GM19023 (cell line): Measurements from ENCODE around the gene PRKG1.

Experiments used
- ATAC-seq: cut with Tn5 transposase; IDR thresholded peaks from one replicate; pipeline ENCODE4 v1.9.1; 2021; ENCODE audit warnings: mild to moderate bottlenecking, moderate library complexity; ENCODE audit not compliant: unreplicated experiment

Gene PRKG1

DNA sequence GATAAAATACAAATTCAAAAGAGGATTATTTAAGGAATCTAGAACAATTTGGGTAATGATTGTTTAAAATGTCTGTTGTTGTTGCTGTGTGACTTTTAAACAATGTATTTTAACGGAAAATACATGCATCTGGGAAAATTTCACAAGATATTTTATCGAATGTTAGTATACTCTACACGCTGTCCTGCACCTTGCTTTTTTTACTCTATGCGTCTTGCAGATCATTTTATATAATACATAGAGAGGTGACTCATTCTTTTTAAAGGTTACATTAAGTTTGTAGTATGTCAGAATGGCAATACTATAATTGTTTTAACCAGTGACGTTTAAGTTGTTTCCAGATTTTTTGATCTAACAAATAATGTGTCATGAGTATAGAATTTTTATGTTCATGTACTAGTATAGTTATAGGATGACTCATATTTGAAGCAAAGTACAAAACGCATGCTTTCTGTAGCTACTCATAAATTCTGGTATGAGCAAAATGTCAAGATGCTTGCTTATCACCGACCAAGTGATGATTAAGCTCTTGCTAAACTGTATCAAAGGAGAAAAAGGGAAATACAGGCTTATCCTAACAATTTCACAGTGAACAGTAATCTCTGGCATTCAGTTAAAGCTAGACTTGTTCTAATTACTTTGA lies 1244.7 kb downstream of the PRKG1 start:
- ATAC-seq: no peak

DNA sequence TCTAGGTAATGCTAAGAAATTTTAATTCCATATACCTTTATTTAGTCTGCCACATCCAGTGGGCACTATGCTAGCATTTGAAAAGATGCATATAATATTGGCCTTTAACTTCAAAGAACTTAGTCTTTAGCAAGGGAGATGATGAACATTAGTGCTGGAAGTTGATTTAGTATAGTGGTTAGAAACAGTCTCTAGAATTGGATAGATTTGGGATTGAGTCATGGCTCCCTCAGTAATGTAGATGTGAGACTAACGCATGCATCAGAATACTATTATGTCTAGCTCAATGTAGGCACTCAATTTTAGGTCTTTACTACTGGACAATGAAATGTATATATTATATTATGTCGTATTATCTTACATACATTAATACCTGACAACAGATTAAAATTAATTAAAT lies 1245.6 kb downstream of the PRKG1 start:
- ATAC-seq: no peak

- ATAC-seq: no peak
Observed at GRCh38 chr10:52322323-52322722, 1248.0 kb downstream of the PRKG1 start.

DNA sequence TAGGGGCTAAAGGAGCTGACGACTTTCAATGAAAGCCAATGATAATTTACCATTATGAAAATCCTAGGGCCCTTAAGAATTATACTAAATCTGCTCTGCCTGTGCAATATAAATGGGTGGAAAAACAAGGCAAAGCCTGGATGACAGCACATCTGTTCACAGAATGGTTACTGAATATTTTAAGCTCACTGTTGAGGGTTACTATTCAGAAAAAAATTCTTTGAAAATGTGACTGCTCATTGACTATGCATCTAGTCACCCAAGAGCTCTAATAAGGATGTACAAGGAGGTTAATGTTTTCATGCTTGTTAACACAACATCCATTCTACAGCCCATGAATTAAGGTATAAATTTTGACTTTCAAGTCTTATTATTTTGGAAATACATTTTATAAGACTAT lies 1248.6 kb downstream of the PRKG1 start:
- ATAC-seq: no peak

GRCh38 chr10:52326382-52326781 lies 1252.1 kb downstream of the PRKG1 start:
- no peak for ATAC-seq

DNA sequence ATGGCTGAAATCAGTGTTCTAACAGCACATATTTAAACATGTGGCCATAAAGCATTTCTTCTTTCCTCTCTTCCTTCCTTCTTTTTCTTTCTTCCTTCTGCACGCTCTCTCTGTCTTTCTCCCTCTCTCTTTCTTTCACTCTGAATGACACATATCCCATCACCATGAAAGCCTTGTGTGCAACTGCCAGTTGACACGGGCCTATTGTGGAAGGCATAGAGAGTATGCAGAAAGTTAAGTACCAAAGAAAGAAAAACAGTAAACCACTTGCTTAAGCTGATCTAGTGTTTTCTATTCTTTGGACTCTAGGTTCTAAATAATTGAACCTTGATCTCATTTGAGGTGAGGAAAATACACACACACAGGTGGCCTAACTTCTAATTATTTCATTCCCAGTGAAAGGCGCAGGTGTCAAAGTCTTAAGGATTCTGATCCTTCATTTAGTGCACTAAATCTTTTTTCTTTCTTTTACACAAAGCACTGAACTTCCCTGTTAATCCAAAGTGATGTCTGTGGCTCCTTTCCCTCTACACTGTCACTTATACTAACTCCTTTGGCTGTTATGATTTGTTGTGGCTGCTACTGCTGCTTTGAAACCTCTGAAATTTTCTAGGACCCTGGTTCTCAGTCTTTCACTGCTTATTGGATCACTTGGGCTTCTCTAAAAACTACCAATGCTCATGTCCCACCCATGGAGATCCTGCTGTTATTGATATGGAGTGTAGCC lies 1257.5 kb downstream of the PRKG1 start:
- ATAC-seq: no peak

GRCh38 chr10:52332815-52333214 lies 1258.5 kb downstream of the PRKG1 start:
- ATAC-seq: no peak

DNA sequence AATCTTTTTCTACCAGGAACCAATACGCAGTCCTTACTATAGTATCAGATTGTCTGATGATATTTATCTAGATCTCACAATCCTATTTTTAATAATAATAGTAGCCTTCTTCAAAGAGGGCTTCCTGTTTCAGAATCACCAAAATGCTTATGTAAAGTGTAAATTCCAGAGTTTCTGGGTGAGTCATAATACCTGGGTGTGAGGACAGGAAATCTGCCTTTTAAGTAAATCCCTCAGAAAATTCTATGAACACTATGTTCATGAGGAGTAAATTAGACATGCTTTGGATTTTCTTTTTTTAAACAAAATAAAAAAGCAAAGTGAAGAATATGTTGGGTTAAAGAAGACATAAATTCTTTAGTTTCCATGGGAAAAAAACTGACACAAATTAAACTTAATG lies 1260.3 kb downstream of the PRKG1 start:
- ATAC-seq: no peak

DNA sequence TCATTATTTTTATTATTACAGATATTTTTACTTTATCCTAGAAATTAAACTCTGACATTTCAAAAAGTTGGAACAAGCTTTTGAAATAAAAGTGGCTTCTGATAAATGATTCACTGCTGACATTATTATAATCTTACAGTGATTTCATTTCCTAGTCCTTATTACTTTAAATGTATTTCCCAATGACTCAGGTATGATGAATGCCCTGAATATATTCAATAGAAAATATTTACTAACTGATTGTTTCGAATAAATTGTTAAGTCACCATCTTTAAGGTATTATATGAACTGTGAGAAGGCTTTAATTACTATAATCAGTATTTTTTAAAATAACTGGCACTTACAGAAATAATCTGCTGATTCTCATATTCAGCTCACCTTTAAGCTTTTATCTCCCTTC lies 1261.4 kb downstream of the PRKG1 start:
- ATAC-seq: no peak

GRCh38 chr10:52337225-52337624 lies 1262.9 kb downstream of the PRKG1 start:
- no peak for ATAC-seq

GRCh38 chr10:52343439-52343838 lies 1269.2 kb downstream of the PRKG1 start:
- ATAC-seq: no peak

DNA sequence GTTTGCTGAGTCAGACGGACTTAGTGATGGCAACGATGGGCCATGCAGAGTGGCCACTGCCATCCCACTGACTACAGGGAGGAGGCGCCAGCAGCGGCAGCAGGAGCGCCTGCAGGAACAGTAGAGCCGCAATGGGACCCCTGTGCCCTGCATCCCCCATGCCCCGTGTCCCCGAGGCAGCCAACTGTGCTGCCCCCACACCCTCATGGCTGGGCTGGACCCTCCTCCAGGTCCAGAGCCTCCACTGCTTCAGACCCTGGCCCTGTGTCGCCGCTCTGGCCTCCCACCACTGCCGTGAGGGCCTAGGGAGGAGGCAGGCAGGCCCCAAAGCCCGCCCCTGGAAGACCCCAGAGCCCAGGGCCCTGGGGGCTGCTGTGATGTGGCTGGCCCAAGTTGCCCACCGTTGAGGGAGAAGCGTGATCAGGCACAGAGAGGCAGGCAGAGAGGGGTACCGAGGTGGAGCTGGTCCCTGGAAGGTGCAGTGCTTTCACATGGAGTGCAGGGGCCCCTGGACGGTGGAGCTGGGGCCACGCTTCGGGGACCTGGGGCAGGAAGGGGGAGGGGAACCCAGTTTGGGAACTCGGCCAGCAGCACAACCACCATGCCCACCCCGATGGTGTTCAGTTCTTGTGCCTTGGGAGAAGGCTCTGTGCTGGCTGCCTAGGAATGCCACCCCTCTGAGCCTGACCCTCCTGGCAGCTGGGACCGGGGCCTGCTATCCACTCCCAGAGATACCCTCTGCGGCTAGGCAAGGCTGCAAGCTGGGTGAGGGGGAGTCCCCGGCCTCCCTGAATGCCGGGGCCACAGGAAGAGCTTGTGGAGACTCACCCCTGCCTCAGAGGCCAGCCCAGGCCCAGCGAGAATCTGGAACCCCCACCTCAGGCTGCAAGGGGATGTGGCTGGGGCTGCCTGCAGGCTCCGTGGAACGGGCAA lies 1272.4 kb downstream of the PRKG1 start:
- ATAC-seq: no peak

DNA sequence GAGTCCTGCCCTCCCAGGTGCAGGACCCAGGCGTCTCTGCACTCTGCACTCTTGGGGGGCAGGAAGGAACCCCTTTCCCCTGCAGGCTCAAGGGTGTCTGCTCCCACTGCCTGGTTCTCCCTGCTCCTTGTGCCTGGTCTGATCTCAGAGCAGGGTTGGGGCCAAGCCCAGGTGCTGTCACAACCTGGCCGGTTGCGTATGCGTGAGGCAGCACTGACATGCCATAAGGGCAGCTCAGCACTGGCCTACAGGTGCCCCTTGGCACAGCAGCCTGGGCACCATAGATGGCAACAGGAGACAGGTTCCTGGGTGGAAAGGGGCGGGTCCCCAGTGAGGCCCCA lies 1273.0 kb downstream of the PRKG1 start:
- ATAC-seq: no peak
